ENCODE measurements around the gene CSNK1D. TPM values are rescaled to one million over a fixed set of nuclear protein-coding genes. Genes with fewer than 3 reads are reported as not detected.

The CSNK1D gene
- polyA plus RNA-seq (2012; ENCODE audit: insufficient read length, low read depth): 269 TPM

DNA sequence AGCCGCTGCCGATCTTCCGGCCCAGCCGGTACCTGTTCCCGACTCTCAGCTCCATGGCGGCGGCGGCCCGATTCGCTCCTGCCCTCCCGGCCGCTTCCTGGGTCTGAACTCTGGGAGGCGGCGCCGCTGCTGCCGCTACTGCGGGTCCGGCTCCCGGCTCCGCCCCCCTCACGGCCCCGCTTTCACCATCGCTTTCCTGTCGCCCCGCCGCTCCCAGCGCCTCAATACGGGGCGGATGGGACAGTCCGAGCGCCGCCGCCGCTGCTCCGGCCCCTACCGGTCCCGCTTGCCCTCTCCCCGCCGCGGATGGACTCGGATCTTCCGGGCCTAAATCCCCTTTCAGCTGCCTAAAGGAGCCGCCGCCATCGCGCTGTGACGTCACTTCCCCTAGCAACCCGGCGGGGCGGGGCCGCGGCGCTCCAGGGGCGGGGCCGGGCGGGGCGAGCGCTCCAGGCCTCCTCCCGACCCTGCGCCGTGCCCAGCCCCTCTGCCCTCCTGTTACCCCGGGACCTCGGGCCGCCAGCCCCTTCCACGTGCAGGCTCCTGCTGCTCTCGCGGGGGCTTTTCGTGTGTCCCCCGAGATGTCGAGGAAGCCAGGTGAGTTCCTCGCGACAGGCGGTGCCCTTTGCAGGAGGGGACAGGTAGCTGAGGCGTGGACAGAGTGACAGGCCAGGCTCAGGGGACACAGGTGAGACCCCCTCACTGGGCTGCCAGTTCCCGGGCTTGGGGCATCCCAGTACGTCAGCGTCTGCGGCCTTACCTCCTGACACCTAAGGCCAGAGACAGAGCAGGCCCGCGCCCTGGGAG, at the start of gene CSNK1D:
CSNK1D (minus strand) TSS at position 374 of the 807 bp plus-strand sequence; CDS start at position 55, 319 bp downstream.
- TF ChIP-seq SIN3A (IDR thresholded peaks at IDR 0.05; ENCODE audit: borderline replicate concordance, insufficient read depth, low read length): peak; percentile 64; the same call in 1 of the 2 replicates
- TF ChIP-seq FOXP2 (optimal IDR thresholded peaks at IDR 0.05; ENCODE audit: borderline replicate concordance, extremely low read depth, extremely low read length, insufficient read depth): peak; percentile 52
- TF ChIP-seq, protein P1, sequence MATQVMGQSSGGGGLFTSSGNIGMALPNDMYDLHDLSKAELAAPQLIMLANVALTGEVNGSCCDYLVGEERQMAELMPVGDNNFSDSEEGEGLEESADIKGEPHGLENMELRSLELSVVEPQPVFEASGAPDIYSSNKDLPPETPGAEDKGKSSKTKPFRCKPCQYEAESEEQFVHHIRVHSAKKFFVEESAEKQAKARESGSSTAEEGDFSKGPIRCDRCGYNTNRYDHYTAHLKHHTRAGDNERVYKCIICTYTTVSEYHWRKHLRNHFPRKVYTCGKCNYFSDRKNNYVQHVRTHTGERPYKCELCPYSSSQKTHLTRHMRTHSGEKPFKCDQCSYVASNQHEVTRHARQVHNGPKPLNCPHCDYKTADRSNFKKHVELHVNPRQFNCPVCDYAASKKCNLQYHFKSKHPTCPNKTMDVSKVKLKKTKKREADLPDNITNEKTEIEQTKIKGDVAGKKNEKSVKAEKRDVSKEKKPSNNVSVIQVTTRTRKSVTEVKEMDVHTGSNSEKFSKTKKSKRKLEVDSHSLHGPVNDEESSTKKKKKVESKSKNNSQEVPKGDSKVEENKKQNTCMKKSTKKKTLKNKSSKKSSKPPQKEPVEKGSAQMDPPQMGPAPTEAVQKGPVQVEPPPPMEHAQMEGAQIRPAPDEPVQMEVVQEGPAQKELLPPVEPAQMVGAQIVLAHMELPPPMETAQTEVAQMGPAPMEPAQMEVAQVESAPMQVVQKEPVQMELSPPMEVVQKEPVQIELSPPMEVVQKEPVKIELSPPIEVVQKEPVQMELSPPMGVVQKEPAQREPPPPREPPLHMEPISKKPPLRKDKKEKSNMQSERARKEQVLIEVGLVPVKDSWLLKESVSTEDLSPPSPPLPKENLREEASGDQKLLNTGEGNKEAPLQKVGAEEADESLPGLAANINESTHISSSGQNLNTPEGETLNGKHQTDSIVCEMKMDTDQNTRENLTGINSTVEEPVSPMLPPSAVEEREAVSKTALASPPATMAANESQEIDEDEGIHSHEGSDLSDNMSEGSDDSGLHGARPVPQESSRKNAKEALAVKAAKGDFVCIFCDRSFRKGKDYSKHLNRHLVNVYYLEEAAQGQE (IDR thresholded peaks at IDR 0.05; ENCODE audit: insufficient read depth in 1 of 2, low read depth in 2 of 2, low read length in 2 of 2): no peak
- peak; percentile 77; the same call in 1 of the 2 replicates for TF ChIP-seq POLR2AphosphoS5 (IDR thresholded peaks at IDR 0.05; ENCODE audit: low read depth, low read length)
- peak; percentile 71 for TF ChIP-seq TAF1 (IDR thresholded peaks at IDR 0.05; ENCODE audit: borderline replicate concordance, insufficient read depth, low read length)

DNA sequence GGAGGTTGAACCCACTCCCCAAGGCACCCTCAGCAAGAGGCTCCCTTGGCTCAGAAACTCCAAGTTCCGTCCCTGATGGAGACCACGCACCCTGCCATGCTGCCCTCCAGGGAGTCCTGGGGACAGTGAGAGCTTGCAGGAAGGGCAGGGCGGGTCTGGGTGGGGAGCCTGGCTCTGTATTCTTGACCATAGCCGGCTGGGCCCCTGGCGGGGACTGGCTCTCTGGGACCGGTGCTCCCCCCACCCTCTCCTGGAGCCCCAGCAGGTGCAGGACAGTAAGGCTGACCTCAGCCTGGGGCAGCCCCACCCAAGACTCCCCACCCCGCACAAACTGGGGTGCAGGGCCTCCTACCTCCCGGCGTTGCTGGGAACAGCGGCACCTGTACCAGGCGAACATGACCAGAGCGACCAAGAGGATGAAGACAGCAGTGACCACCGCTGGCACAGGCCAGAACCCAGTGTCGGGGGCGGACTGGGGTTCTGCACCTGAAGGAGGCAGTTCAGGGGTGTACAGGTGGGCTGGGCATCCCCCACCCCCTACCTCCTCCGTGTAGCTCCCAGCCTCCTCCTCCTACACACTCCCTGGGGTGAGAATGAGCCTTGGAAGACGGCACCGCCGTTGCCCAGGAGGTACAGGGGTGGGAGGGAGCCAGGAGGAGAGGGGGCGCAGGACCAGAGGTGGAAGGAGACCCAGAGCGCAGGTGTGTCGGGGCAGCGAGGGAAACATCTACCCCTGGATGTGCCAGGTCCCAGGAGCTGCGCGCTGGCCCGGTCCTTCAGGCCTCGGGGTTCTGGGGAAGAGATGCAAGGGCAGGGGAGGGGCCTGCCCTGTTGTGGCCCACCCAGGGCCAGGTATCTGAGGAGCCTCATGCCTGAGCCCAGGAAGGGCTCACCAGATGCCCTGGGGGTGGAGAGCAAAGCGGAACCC, 49.3 kb upstream of the CSNK1D start:
- TF ChIP-seq, protein P1 (IDR thresholded peaks at IDR 0.05; ENCODE audit: insufficient read depth in 1 of 2, low read depth in 2 of 2, low read length in 2 of 2): no peak
- no peak for TF ChIP-seq FOXP2 (optimal IDR thresholded peaks at IDR 0.05; ENCODE audit: borderline replicate concordance, extremely low read depth, extremely low read length, insufficient read depth)
- TF ChIP-seq SIN3A (IDR thresholded peaks at IDR 0.05; ENCODE audit: borderline replicate concordance, insufficient read depth, low read length): no peak
- no peak for TF ChIP-seq POLR2AphosphoS5 (IDR thresholded peaks at IDR 0.05; ENCODE audit: low read depth, low read length)
- no peak for TF ChIP-seq TAF1 (IDR thresholded peaks at IDR 0.05; ENCODE audit: borderline replicate concordance, insufficient read depth, low read length)

- no peak for TF ChIP-seq TAF1 (IDR thresholded peaks at IDR 0.05; ENCODE audit: borderline replicate concordance, insufficient read depth, low read length)
- TF ChIP-seq SIN3A (IDR thresholded peaks at IDR 0.05; ENCODE audit: borderline replicate concordance, insufficient read depth, low read length): no peak
- no peak for TF ChIP-seq POLR2AphosphoS5 (IDR thresholded peaks at IDR 0.05; ENCODE audit: low read depth, low read length)
Measured at GRCh38 chr17:82321947-82322466, 48.5 kb upstream of the CSNK1D start.

GRCh38 chr17:82320956-82321927, 47.7 kb upstream of the CSNK1D start:
- TF ChIP-seq, protein P1 (IDR thresholded peaks at IDR 0.05; ENCODE audit: insufficient read depth in 1 of 2, low read depth in 2 of 2, low read length in 2 of 2): no peak
- peak; percentile 52 for TF ChIP-seq FOXP2 (optimal IDR thresholded peaks at IDR 0.05; ENCODE audit: borderline replicate concordance, extremely low read depth, extremely low read length, insufficient read depth)

Measured in PFSK-1 (cell line).